GM18520 (cell line): ENCODE results near the gene PCED1B.

Source experiments
- ATAC-seq: cut with Tn5 transposase; IDR thresholded peaks from one replicate; pipeline ENCODE4 v1.9.1; 2021; ENCODE audit not compliant: unreplicated experiment

Gene PCED1B

GRCh38 chr12:47088021-47088944 lies 8.9 kb downstream of the PCED1B start:
- ATAC-seq: no peak

GRCh38 chr12:47091009-47091408 lies 11.6 kb downstream of the PCED1B start:
- no peak for ATAC-seq

- ATAC-seq: no peak
These were observed 15.4 kb downstream of the PCED1B start for GRCh38 chr12:47094804-47095203.

GRCh38 chr12:47095446-47096236 lies 16.2 kb downstream of the PCED1B start:
- ATAC-seq: no peak

- no peak for ATAC-seq
These were observed 18.0 kb downstream of the PCED1B start for GRCh38 chr12:47097276-47097896.

- ATAC-seq: no peak
These were observed 18.7 kb downstream of the PCED1B start for GRCh38 chr12:47098099-47098498.

- no peak for ATAC-seq
These were observed 20.2 kb downstream of the PCED1B start for GRCh38 chr12:47099610-47100009.

- ATAC-seq: no peak
These were observed 20.7 kb downstream of the PCED1B start for GRCh38 chr12:47100160-47100559.

GRCh38 chr12:47102406-47102805 lies 23.0 kb downstream of the PCED1B start:
- no peak for ATAC-seq

- ATAC-seq: no peak
These were observed 23.6 kb downstream of the PCED1B start for GRCh38 chr12:47102845-47103651.

GRCh38 chr12:47105914-47106674 lies 26.7 kb downstream of the PCED1B start:
- no peak for ATAC-seq

- no peak for ATAC-seq
These were observed 28.0 kb downstream of the PCED1B start for GRCh38 chr12:47107446-47107845.

- ATAC-seq: no peak
These were observed 28.5 kb downstream of the PCED1B start for GRCh38 chr12:47107926-47108325.

GRCh38 chr12:47110011-47110541 lies 30.7 kb downstream of the PCED1B start:
- ATAC-seq: no peak

- ATAC-seq: no peak
These were observed 31.4 kb downstream of the PCED1B start for GRCh38 chr12:47110718-47111391.

- ATAC-seq: no peak
These were observed 32.0 kb downstream of the PCED1B start for GRCh38 chr12:47111392-47111778.

- no peak for ATAC-seq
These were observed 32.4 kb downstream of the PCED1B start for GRCh38 chr12:47111854-47112253.

GRCh38 chr12:47112679-47113078 lies 33.3 kb downstream of the PCED1B start:
- ATAC-seq: no peak

GRCh38 chr12:47114481-47114892 lies 35.1 kb downstream of the PCED1B start:
- no peak for ATAC-seq
